ENCODE data around the gene OTUD1. TPM values are rescaled to one million over a fixed set of nuclear protein-coding genes. Genes with fewer than 3 reads are reported as not detected.

The OTUD1 gene
- total RNA-seq, 1 donor from 2014 or later, result 11.0 TPM

- TF ChIP-seq CTCF (IDR thresholded peaks at IDR 0.05), result no peak
- H3K4me3 Mint-ChIP-seq (ENCODE audit: unreplicated experiment), result no peak overlapping the region
- H3K9me3 Mint-ChIP-seq (ENCODE audit: unreplicated experiment), result no peaks in the 10 kb centered on the region
- peaks cover 2% of the 10 kb centered on the region for H3K27me3 Mint-ChIP-seq (ENCODE audit: unreplicated experiment)
- no peak overlapping the region for H3K27ac Mint-ChIP-seq (ENCODE audit: unreplicated experiment)
- no peaks in the 10 kb centered on the region for H3K4me1 Mint-ChIP-seq (ENCODE audit: unreplicated experiment)
- no peak for DNase-seq (ENCODE audit: extremely low spot score, unreplicated experiment)
- H3K36me3 Mint-ChIP-seq (ENCODE audit: unreplicated experiment), result no peaks in the 10 kb centered on the region
These were observed 34.4 kb upstream of the OTUD1 start for GRCh38 chr10:23404461-23404980.

GRCh38 chr10:23405540-23405939 is 33.3 kb upstream of the OTUD1 start:
- Mint-ChIP-seq H3K4me1 (ENCODE audit: unreplicated experiment) (no peaks in the 10 kb centered on the region), H3K9me3 (ENCODE audit: unreplicated experiment) (no peaks in the 10 kb centered on the region), H3K4me3 (ENCODE audit: unreplicated experiment) (no peak overlapping the region), H3K27ac (ENCODE audit: unreplicated experiment) (no peak overlapping the region), H3K36me3 (ENCODE audit: unreplicated experiment) (no peaks in the 10 kb centered on the region), H3K27me3 (ENCODE audit: unreplicated experiment) (no peaks in the 10 kb centered on the region)
- TF ChIP-seq CTCF (IDR thresholded peaks at IDR 0.05), result no peak
- no peak for DNase-seq (ENCODE audit: extremely low spot score, unreplicated experiment)

GRCh38 chr10:23406409-23406808 is 32.5 kb upstream of the OTUD1 start:
- Mint-ChIP-seq H3K4me1 (ENCODE audit: unreplicated experiment) (no peaks in the 10 kb centered on the region), H3K9me3 (ENCODE audit: unreplicated experiment) (no peaks in the 10 kb centered on the region), H3K36me3 (ENCODE audit: unreplicated experiment) (no peaks in the 10 kb centered on the region), H3K27ac (ENCODE audit: unreplicated experiment) (no peak overlapping the region), H3K4me3 (ENCODE audit: unreplicated experiment) (no peak overlapping the region), H3K27me3 (ENCODE audit: unreplicated experiment) (no peaks in the 10 kb centered on the region)
- no peak for TF ChIP-seq CTCF (IDR thresholded peaks at IDR 0.05)
- DNase-seq (ENCODE audit: extremely low spot score, unreplicated experiment), result no peak

- Mint-ChIP-seq H3K36me3 (ENCODE audit: unreplicated experiment) (no peaks in the 10 kb centered on the region), H3K27ac (ENCODE audit: unreplicated experiment) (no peak overlapping the region), H3K4me1 (ENCODE audit: unreplicated experiment) (no peaks in the 10 kb centered on the region), H3K9me3 (ENCODE audit: unreplicated experiment) (no peaks in the 10 kb centered on the region), H3K4me3 (ENCODE audit: unreplicated experiment) (no peak overlapping the region), H3K27me3 (ENCODE audit: unreplicated experiment) (peaks cover 4% of the 10 kb centered on the region)
- no peak for TF ChIP-seq CTCF (IDR thresholded peaks at IDR 0.05)
- DNase-seq (ENCODE audit: extremely low spot score, unreplicated experiment), result no peak
These were observed 30.4 kb upstream of the OTUD1 start for GRCh38 chr10:23408330-23408976.

GRCh38 chr10:23412223-23412622 is 26.7 kb upstream of the OTUD1 start:
- Mint-ChIP-seq H3K27ac (ENCODE audit: unreplicated experiment) (no peak overlapping the region), H3K9me3 (ENCODE audit: unreplicated experiment) (no peaks in the 10 kb centered on the region), H3K27me3 (ENCODE audit: unreplicated experiment) (peaks cover 13% of the 10 kb centered on the region), H3K4me1 (ENCODE audit: unreplicated experiment) (no peaks in the 10 kb centered on the region), H3K4me3 (ENCODE audit: unreplicated experiment) (no peak overlapping the region), H3K36me3 (ENCODE audit: unreplicated experiment) (no peaks in the 10 kb centered on the region)
- no peak for DNase-seq (ENCODE audit: extremely low spot score, unreplicated experiment)
- no peak for TF ChIP-seq CTCF (IDR thresholded peaks at IDR 0.05)
